Gastroesophageal sphincter (tissue), 4 donors: ENCODE data around the gene NFYB. TPM values are rescaled to one million over a fixed set of nuclear protein-coding genes. Genes with fewer than 3 reads are reported as not detected.

Source experiments
- ATAC-seq: fragments of 150-250 bp; one replicate; pipeline ENCODE4 v1.9.1; 2016; ENCODE audit warnings: mild to moderate bottlenecking, moderate library complexity
- H3K27ac ChIP-seq, 4 donors: fragments of 200-600 bp; sonication (generic) in 3 of 4; 1 replicate in 3 of 4; 2 replicates in 1 of 4; pipeline ENCODE4 v1.5.1; 2016 to 2019
- H3K27me3 ChIP-seq: fragments of 200-600 bp; sonication (generic); one replicate; pipeline ENCODE4 v1.5.1; 2019
- H3K36me3 ChIP-seq, 2 donors: fragments of 200-600 bp; sonication (generic); one replicate each; pipeline ENCODE4 v1.5.1; 2019; ENCODE audit warnings: control low read depth in 1 of 2
- H3K4me1 ChIP-seq, 3 donors: fragments of 200-600 bp; sonication (generic); 1 replicate in 2 of 3; 2 replicates in 1 of 3; pipeline ENCODE4 v1.5.1; 2016 to 2019; ENCODE audit warnings: control low read depth in 2 of 3
- H3K4me3 ChIP-seq, 2 donors: fragments of 200-600 bp; sonication (generic); one replicate each; pipeline ENCODE4 v1.5.1; 2019; ENCODE audit warnings: mild to moderate bottlenecking in 1 of 2, moderate library complexity in 1 of 2
- H3K9me3 ChIP-seq, 3 donors: fragments of 200-600 bp; sonication (generic); one replicate each; pipeline ENCODE4 v1.5.1; 2017 to 2019; ENCODE audit warnings: control low read depth in 2 of 3
- CTCF ChIP-seq, 4 experiments: fragments of 200-600 bp in 2 of 4; fragments of 450-650 bp in 2 of 4; sonication (generic) in 1 of 4; IDR thresholded peaks; one replicate each; pipeline ENCODE4 v1.5.1; 2017 to 2019; ENCODE audit warnings: antibody characterized with exemption in 4 of 4, mild to moderate bottlenecking in 2 of 4, moderate library complexity in 2 of 4
- EP300 ChIP-seq: sonication (generic); formaldehyde crosslinking; IDR thresholded peaks from one replicate; pipeline ENCODE4 v1.6.1; 2017; ENCODE audit warnings: antibody characterized with exemption, mild to moderate bottlenecking
- POLR2A ChIP-seq, 2 donors: fragments of 450-650 bp; IDR thresholded peaks; one replicate each; pipeline ENCODE4 v1.6.1; 2017; ENCODE audit warnings: antibody characterized with exemption in 2 of 2, mild to moderate bottlenecking in 2 of 2, moderate library complexity in 1 of 2
- POLR2AphosphoS5 ChIP-seq: sonication (generic); formaldehyde crosslinking; IDR thresholded peaks from one replicate; pipeline ENCODE4 v1.6.1; 2017; ENCODE audit warnings: antibody characterized with exemption
- WGBS, 2 donors: methylation state at CpG; one replicate each; pipeline ENCODE4 v1.1.5; 2018; ENCODE audit warnings: low coverage in 1 of 2; 5-methylcytosine and 5-hydroxymethylcytosine counted together
- total RNA-seq, 4 donors: library from RNA; depleted of rRNA; stranded (reverse); fragments of >200 nt; gene quantifications; one replicate each; pipeline ENCODE4 v1.1.0, GENCODE V29; 2016

NFYB gene
- total RNA-seq, 4 donors from 2014 or later, result 63.7 to 112 (median 78.7) TPM

- WGBS, 2 donors, result 0 to 3% methylated on average over 8 to 16 of the region's 78 CpGs
- peak overlapping the region; percentile 60 to 78 for H3K4me3 ChIP-seq
- H3K9me3 ChIP-seq, result no peaks in the 10 kb centered on the region
- ATAC-seq, result peak; percentile 4
- peak overlapping the region; percentile 87 to 98 (median 96) for H3K27ac ChIP-seq
- H3K36me3 ChIP-seq, result peaks cover 0 to 24% of the 10 kb centered on the region in 2 donors
- no peak for TF ChIP-seq POLR2A (IDR thresholded peaks at IDR 0.05)
- TF ChIP-seq POLR2AphosphoS5, result peak; percentile 17
- H3K4me1 ChIP-seq, result peaks cover 4 to 60% (median 13%) of the 10 kb centered on the region in 3 donors
- no peaks in the 10 kb centered on the region for H3K27me3 ChIP-seq
Measured at GRCh38 chr12:104137001-104137901, 759 bp downstream of the NFYB start.

- H3K27me3 ChIP-seq, result no peaks in the 10 kb centered on the region
- ATAC-seq, result no peak
- peak overlapping the region; percentile 87 to 98 (median 96) for H3K27ac ChIP-seq
- no peak for TF ChIP-seq EP300
- H3K36me3 ChIP-seq, result peaks cover 3 to 30% of the 10 kb centered on the region in 2 donors
- peaks cover 10 to 67% (median 19%) of the 10 kb centered on the region in 3 donors for H3K4me1 ChIP-seq
- H3K9me3 ChIP-seq, result no peaks in the 10 kb centered on the region
- peak overlapping the region; percentile 60 to 78 for H3K4me3 ChIP-seq
Measured at GRCh38 chr12:104136577-104136976, 1.4 kb downstream of the NFYB start.

DNA sequence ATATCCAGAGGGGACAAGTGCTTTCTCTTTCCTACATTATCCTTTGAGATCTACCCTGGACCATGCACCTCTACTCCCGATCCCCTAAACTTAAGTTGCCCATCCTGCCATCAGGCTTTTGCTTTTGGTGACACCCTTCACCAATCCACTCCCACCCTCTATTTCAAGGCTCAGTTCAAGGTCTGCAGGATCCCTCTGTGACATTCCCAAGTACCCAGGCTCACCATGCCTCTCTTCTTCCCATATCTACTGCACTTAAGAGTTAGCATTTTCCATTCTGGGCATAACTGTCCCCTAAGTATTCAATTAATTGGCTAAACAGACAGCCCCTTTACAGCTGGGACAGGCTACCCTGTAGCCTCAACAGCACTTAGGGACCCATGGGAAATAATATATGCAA is 3.1 kb downstream of the NFYB start:
- no peaks in the 10 kb centered on the region for H3K27me3 ChIP-seq
- peaks cover 3 to 32% of the 10 kb centered on the region in 2 donors for H3K36me3 ChIP-seq
- ATAC-seq, result no peak
- TF ChIP-seq CTCF (IDR thresholded peaks at IDR 0.05), result no peak
- TF ChIP-seq POLR2A (IDR thresholded peaks at IDR 0.05), result no peak
- TF ChIP-seq EP300, result no peak
- no peak for TF ChIP-seq POLR2AphosphoS5
- H3K27ac ChIP-seq, result peak overlapping the region in 1 of 4 donors; percentile 16
- 94 to 100% methylated on average over 1 of the region's 1 CpG for WGBS, 2 donors
- no peaks in the 10 kb centered on the region for H3K9me3 ChIP-seq
- peaks cover 22 to 84% (median 29%) of the 10 kb centered on the region in 3 donors for H3K4me1 ChIP-seq
- no peak overlapping the region for H3K4me3 ChIP-seq

- H3K4me3 ChIP-seq, result no peak overlapping the region
- peak overlapping the region in 1 of 4 donors; percentile 35 for H3K27ac ChIP-seq
- H3K4me1 ChIP-seq, result peaks cover 22 to 88% (median 32%) of the 10 kb centered on the region in 3 donors
- H3K9me3 ChIP-seq, result no peaks in the 10 kb centered on the region
- WGBS, 2 donors, result 89 to 90% methylated on average over 1 of the region's 1 CpG
- ATAC-seq, result no peak
- TF ChIP-seq CTCF (IDR thresholded peaks at IDR 0.05) (no peak), POLR2A (IDR thresholded peaks at IDR 0.05) (no peak), POLR2AphosphoS5 (no peak), EP300 (no peak)
- no peaks in the 10 kb centered on the region for H3K27me3 ChIP-seq
- peaks cover 3 to 38% of the 10 kb centered on the region in 2 donors for H3K36me3 ChIP-seq
Measured at GRCh38 chr12:104133866-104134265, 4.1 kb downstream of the NFYB start.

DNA sequence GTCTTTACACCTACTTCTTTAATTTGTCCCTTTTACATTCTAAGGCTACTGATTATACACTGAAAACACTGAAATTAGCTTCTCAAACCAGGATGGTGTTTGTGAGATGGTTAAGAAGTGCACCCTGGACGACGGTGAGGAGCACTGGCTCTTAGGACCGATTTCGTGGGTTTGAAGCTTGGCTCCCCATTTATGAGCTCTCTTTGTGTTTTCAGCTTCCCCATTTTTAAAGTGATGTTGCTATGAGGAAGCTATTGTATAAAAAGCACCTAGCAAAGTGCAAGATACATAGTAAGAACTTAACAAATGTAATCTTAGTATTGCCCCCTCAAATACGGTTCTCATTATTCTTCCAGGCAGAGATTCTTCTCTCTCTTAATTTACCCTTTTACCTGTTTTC is 4.7 kb downstream of the NFYB start:
- H3K4me1 ChIP-seq, result peaks cover 22 to 87% (median 29%) of the 10 kb centered on the region in 3 donors
- no peak for ATAC-seq
- H3K27ac ChIP-seq, result peak overlapping the region in 2 of 4 donors; percentile 35 to 42
- no peaks in the 10 kb centered on the region for H3K27me3 ChIP-seq
- 91 to 92% methylated on average over 5 of the region's 5 CpGs for WGBS, 2 donors
- peaks cover 3 to 44% of the 10 kb centered on the region in 2 donors for H3K36me3 ChIP-seq
- no peak overlapping the region for H3K4me3 ChIP-seq
- no peaks in the 10 kb centered on the region for H3K9me3 ChIP-seq
- TF ChIP-seq EP300, result no peak
- no peak for TF ChIP-seq CTCF (IDR thresholded peaks at IDR 0.05)
- no peak for TF ChIP-seq POLR2A (IDR thresholded peaks at IDR 0.05)
- no peak for TF ChIP-seq POLR2AphosphoS5
